Activated naive CD8-positive, alpha-beta T cell treated with anti-CD3 and anti-CD28 coated beads, Interleukin-2, amount 10 ng/mL, durations not matched to agents 7 days and 5 days (primary cell): ENCODE data around the gene GDF10. TPM values are rescaled to one million over a fixed set of nuclear protein-coding genes. Genes with fewer than 3 reads are reported as not detected.
A peak's percentile ranks its signal among the peaks of the same experiment; 100 is the strongest.

Experiments
- ATAC-seq: fragments of 150-1000 bp; cut with Tn5 transposase; one replicate; pipeline ENCODE4 v1.10.0; 2021; ENCODE audit warnings: low read depth, moderate library complexity
- POLR2A ChIA-PET: fragments of 350-600 bp; sonication (Branson Sonifier 250); formaldehyde crosslinking; loops from one replicate; lab custom pipeline; 2021; ENCODE audit warnings: antibody characterized with exemption; lab: Charles Lee
- DNase-seq: peaks from one replicate; pipeline ENCODE4 v3.0.0; 2021
- H3K27ac Mint-ChIP-seq: one replicate; pipeline ENCODE4 v1.8.0; 2022; ENCODE audit warnings: mild to moderate bottlenecking, mixed read lengths
- H3K27me3 Mint-ChIP-seq: one replicate; pipeline ENCODE4 v1.8.0; 2022; ENCODE audit warnings: mild to moderate bottlenecking, moderate library complexity, mixed read lengths
- H3K36me3 Mint-ChIP-seq: one replicate; pipeline ENCODE4 v1.8.0; 2021; ENCODE audit warnings: mild to moderate bottlenecking, mixed read lengths
- H3K4me1 Mint-ChIP-seq: one replicate; pipeline ENCODE4 v1.8.0; 2021; ENCODE audit warnings: mixed read lengths
- H3K4me3 Mint-ChIP-seq: one replicate; pipeline ENCODE4 v1.8.0; 2022; ENCODE audit warnings: mild to moderate bottlenecking, moderate library complexity, mixed read lengths
- H3K9me3 Mint-ChIP-seq: one replicate; pipeline ENCODE4 v1.8.0; 2021; ENCODE audit warnings: mixed read lengths
- total RNA-seq, 2 experiments: library from RNA; stranded (reverse); gene quantifications; one replicate each; pipeline ENCODE4 v1.2.3, GENCODE V29; 2021

Gene GDF10
- total RNA-seq, 2 experiments from 2014 or later = 0.11 TPM

- Mint-ChIP-seq H3K36me3 (no peaks in the 10 kb centered on the region), H3K27me3 (peaks cover 4% of the 10 kb centered on the region), H3K9me3 (no peaks in the 10 kb centered on the region), H3K4me3 (no peak overlapping the region), H3K27ac (no peak overlapping the region), H3K4me1 (peaks cover 22% of the 10 kb centered on the region)
- DNase-seq = no peak
- POLR2A ChIA-PET = interaction anchor here (0.5 kb wide), 1 partner anchor 121 kb away, joined by 7 read pairs; no protein-coding TSS in a partner anchor
- ATAC-seq = no peak
Observed at GRCh38 chr10:47288916-47289495, 11.0 kb upstream of the GDF10 start.

DNA sequence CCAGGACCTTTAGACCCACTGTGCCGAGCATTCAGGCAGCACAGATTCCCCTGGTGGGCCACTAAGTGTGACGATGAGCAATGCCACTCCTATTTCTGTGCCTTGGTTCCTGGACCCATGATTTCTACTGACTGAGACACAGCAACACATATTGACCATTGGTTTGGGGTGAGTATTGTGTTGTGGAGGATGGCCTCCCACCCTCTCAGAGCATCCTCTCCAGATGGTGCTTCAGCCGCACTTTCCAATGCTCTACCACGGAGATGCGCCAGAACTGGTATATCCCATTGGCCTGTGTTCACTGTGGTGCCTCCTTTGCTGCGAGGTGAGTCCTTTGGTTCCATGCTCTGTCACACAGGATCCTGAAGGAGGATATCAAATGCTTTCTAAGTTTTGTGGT is 10.1 kb upstream of the GDF10 start:
- POLR2A ChIA-PET = no interaction called here
- Mint-ChIP-seq H3K9me3 (no peaks in the 10 kb centered on the region), H3K4me1 (peaks cover 19% of the 10 kb centered on the region), H3K27ac (no peak overlapping the region), H3K27me3 (peaks cover 4% of the 10 kb centered on the region), H3K36me3 (no peaks in the 10 kb centered on the region), H3K4me3 (no peak overlapping the region)
- DNase-seq = no peak
- no peak for ATAC-seq

- H3K9me3 Mint-ChIP-seq = no peaks in the 10 kb centered on the region
- ATAC-seq (no peak), DNase-seq (no peak)
- no peak overlapping the region for H3K4me3 Mint-ChIP-seq
- peaks cover 7% of the 10 kb centered on the region for H3K27me3 Mint-ChIP-seq
- peaks cover 17% of the 10 kb centered on the region for H3K4me1 Mint-ChIP-seq
- H3K27ac Mint-ChIP-seq = no peak overlapping the region
- POLR2A ChIA-PET = no interaction called here
- no peaks in the 10 kb centered on the region for H3K36me3 Mint-ChIP-seq
Observed at GRCh38 chr10:47290338-47290737, 9.7 kb upstream of the GDF10 start.

- no peak for ATAC-seq
- POLR2A ChIA-PET = no interaction called here
- no peak for DNase-seq
- H3K27me3 Mint-ChIP-seq = peaks cover 15% of the 10 kb centered on the region
- no peak overlapping the region for H3K27ac Mint-ChIP-seq
- no peak overlapping the region for H3K4me3 Mint-ChIP-seq
- peaks cover 3% of the 10 kb centered on the region for H3K4me1 Mint-ChIP-seq
- no peaks in the 10 kb centered on the region for H3K36me3 Mint-ChIP-seq
- no peaks in the 10 kb centered on the region for H3K9me3 Mint-ChIP-seq
Observed at GRCh38 chr10:47291682-47292081, 8.3 kb upstream of the GDF10 start.

DNA sequence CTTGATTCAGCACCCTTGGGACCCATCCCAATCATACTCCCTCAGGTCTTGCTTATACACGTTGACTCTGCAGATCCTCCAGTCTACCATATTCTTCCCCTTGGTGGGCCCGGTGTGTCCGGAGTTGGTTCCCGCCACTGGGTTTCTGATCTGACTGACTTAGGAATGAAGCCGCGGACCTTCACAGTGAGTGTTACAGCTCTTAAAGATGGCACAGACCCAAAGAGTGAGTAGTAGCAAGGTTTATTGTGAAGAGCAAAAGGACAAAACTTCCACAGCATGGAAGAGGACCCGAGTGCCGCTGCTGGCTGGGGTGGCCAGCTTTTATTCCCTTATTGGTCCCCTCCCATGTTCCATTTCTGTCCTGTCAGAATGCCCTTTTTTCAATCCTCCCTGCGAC is 5.9 kb upstream of the GDF10 start:
- no peaks in the 10 kb centered on the region for H3K4me1 Mint-ChIP-seq
- H3K36me3 Mint-ChIP-seq = no peaks in the 10 kb centered on the region
- no peak overlapping the region for H3K27ac Mint-ChIP-seq
- peaks cover 35% of the 10 kb centered on the region for H3K27me3 Mint-ChIP-seq
- H3K9me3 Mint-ChIP-seq = no peaks in the 10 kb centered on the region
- POLR2A ChIA-PET = no interaction called here
- ATAC-seq (no peak), DNase-seq (no peak)
- H3K4me3 Mint-ChIP-seq = no peak overlapping the region

- peaks cover 39% of the 10 kb centered on the region for H3K27me3 Mint-ChIP-seq
- ATAC-seq (no peak), DNase-seq (no peak)
- no peak overlapping the region for H3K27ac Mint-ChIP-seq
- H3K36me3 Mint-ChIP-seq = no peaks in the 10 kb centered on the region
- no peak overlapping the region for H3K4me3 Mint-ChIP-seq
- no peaks in the 10 kb centered on the region for H3K9me3 Mint-ChIP-seq
- H3K4me1 Mint-ChIP-seq = no peaks in the 10 kb centered on the region
- POLR2A ChIA-PET = no interaction called here
Observed at GRCh38 chr10:47294501-47294900, 5.5 kb upstream of the GDF10 start.

DNA sequence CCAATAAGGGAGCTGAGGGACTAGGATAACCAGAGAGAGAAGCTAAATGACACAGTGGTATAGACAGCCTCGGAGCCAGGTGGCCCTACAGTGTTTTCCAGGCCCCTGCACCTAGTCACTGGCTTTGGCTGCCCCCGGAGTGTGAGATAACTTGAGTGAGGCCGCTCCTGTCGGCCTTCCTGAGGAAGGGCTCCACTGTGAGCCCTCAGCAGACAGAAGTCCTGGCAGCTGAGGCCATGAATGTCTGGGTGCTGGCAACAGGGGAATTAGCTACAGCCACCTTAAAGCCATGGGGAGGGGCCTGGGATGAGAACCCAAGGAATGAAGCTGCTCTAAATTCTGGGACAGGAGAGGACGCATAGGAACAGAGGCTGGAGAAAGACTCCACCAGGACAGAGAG is 4.6 kb upstream of the GDF10 start:
- Mint-ChIP-seq H3K9me3 (no peaks in the 10 kb centered on the region), H3K36me3 (no peaks in the 10 kb centered on the region), H3K27me3 (peaks cover 43% of the 10 kb centered on the region), H3K27ac (no peak overlapping the region), H3K4me3 (no peak overlapping the region), H3K4me1 (peaks cover 2% of the 10 kb centered on the region)
- ATAC-seq = no peak
- no peak for DNase-seq
- POLR2A ChIA-PET = no interaction called here

DNA sequence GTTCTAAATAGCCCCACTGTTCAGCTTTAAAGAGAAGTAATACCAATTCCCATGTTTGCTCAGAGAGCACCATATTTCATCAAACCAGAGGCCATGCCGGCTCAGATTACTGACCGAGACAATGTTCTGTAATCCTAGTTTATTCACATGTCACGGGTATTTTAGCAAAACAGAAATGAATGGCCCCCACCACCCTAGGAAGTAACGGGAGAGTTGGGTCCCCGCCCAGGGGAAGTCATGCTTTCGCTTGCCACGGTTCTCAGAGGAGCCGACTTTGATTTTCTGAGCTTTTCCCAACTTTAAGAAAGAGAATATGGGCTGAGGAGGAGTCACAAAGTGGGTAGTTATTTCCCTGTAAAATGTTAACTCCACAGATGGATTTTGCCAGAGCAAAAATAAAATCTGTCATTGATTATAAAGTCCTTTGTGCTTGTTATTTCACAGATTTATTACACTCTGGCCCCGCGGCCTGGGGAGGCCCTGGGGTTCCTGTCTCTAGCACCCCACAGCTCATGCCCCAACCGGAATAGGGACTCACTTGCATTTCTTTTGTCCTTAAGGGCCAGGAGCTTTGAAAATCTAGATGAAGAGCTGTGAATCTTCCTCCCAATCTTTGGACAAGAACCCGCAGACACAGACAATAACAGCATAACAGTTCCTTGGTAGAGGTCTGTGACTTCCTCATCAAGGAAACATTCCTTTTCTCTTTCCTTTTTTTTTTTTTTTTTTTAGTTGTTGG is 3.7 kb upstream of the GDF10 start:
- no peak overlapping the region for H3K27ac Mint-ChIP-seq
- peaks cover 2% of the 10 kb centered on the region for H3K36me3 Mint-ChIP-seq
- H3K4me1 Mint-ChIP-seq = peaks cover 6% of the 10 kb centered on the region
- POLR2A ChIA-PET = no interaction called here
- DNase-seq = no peak
- no peak for ATAC-seq
- no peak overlapping the region for H3K4me3 Mint-ChIP-seq
- H3K9me3 Mint-ChIP-seq = no peaks in the 10 kb centered on the region
- peaks cover 51% of the 10 kb centered on the region for H3K27me3 Mint-ChIP-seq

DNA sequence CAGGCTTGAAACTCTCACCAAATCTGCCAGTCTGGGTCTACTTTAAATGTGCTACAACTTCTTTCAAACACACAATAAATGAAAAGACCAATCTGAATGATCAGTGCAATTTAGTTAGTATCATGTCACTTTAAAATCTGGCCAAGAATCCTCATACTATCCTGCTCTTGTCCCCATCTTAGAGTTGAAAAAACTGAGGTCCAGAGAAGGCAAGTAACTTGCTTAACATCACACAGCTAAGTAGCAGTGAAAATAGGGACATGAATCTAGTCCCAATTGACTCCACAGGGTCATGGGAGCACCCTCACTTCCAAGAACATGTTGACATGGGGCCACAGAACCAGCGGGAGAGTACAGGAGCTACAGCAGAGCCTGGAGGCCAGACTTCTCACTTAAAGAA is 3.1 kb upstream of the GDF10 start:
- ATAC-seq = no peak
- peaks cover 53% of the 10 kb centered on the region for H3K27me3 Mint-ChIP-seq
- H3K36me3 Mint-ChIP-seq = peaks cover 2% of the 10 kb centered on the region
- no peak overlapping the region for H3K4me3 Mint-ChIP-seq
- no peaks in the 10 kb centered on the region for H3K9me3 Mint-ChIP-seq
- no peak for DNase-seq
- POLR2A ChIA-PET = interaction anchor here (0.6 kb wide), 1 partner anchor 24 kb away, joined by 3 read pairs; no protein-coding TSS in a partner anchor
- H3K4me1 Mint-ChIP-seq = peaks cover 6% of the 10 kb centered on the region
- no peak overlapping the region for H3K27ac Mint-ChIP-seq

DNA sequence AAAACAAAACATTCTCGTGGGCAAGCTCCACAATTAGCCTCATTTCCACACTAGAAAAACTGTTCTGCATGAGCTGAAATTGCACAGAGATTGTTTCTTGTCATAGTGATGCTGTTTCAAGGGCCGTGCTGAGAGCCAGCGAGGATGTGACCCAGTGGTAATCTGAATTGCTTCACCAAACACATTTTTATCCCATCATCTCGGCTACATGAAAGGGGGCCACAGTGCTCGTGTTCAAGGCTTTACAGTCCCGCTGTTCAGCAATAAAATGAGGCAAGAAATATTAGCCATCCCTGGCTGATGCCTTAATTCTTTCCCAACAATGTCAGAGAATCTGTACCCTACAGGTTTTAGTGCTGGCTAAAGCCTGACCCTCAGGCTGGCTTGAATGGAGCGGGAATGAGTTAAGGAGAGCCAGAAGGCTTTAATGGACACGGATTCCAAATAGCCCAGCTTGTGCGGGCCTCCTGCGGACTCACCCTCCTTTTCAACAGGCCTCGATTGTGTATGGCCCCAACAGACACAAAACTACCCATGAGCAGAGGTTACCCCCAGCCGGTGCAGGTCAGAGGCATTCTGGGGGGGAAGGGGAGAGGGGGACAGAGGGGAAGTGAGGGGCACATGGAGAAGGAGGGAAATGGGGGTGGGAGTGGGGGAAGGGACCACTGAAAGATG is 2.0 kb upstream of the GDF10 start:
- Mint-ChIP-seq H3K9me3 (no peaks in the 10 kb centered on the region), H3K36me3 (peaks cover 2% of the 10 kb centered on the region), H3K4me3 (no peak overlapping the region), H3K27me3 (peaks cover 53% of the 10 kb centered on the region), H3K27ac (no peak overlapping the region), H3K4me1 (peaks cover 6% of the 10 kb centered on the region)
- POLR2A ChIA-PET = interaction anchor here (0.7 kb wide), 1 partner anchor 21 kb away, joined by 3 read pairs; no protein-coding TSS in a partner anchor
- no peak for ATAC-seq
- DNase-seq = no peak

DNA sequence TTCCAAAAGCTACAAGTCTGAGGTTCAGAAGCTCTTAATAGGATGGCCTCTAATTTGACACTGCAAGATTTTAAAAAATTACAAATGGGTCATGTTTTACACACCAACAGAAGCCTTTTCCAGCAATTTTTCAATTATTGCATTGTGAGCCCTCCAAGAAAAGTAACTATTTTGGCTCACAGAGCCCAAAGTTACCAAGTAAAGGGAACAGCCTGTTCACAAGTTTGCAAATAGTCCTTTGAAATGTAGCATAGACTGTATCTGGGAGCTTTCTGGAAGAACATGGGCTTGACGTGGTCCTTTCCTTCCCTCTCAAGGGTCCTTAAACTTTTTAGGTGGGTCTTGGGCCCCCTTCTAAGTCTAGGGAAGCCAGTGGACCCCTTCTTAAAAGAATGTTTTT is 1.3 kb upstream of the GDF10 start:
- Mint-ChIP-seq H3K36me3 (peaks cover 2% of the 10 kb centered on the region), H3K27ac (no peak overlapping the region), H3K4me3 (no peak overlapping the region), H3K27me3 (peaks cover 53% of the 10 kb centered on the region), H3K4me1 (peaks cover 6% of the 10 kb centered on the region), H3K9me3 (no peaks in the 10 kb centered on the region)
- ATAC-seq (no peak), DNase-seq (no peak)
- POLR2A ChIA-PET = interaction anchor here (0.7 kb wide), 1 partner anchor 20 kb away, joined by 3 read pairs; no protein-coding TSS in a partner anchor

DNA sequence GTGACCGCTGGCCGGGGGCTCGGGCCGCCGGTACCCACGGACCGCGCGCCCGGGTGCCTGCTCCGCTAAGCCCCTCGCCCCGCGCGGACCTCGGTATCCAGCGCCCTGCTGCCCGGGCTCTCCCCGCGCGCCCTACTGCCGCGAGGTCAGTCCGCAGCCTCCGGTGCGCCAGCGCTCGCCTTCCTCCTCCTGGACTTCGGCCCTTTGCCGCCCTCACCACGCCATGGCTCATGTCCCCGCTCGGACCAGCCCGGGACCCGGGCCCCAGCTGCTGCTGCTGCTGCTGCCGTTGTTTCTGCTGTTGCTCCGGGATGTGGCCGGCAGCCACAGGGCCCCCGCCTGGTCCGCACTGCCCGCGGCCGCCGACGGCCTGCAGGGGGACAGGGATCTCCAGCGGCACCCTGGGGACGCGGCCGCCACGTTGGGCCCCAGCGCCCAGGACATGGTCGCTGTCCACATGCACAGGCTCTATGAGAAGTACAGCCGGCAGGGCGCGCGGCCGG is 483 bp downstream of the GDF10 start:
- Mint-ChIP-seq H3K36me3 (peaks cover 2% of the 10 kb centered on the region), H3K27me3 (peaks cover 51% of the 10 kb centered on the region), H3K4me1 (peaks cover 6% of the 10 kb centered on the region), H3K9me3 (no peaks in the 10 kb centered on the region), H3K27ac (no peak overlapping the region), H3K4me3 (peak overlapping the region; percentile 64)
- POLR2A ChIA-PET = no interaction called here
- DNase-seq (no peak), ATAC-seq (peak; percentile 21)

- Mint-ChIP-seq H3K27me3 (peaks cover 41% of the 10 kb centered on the region), H3K9me3 (no peaks in the 10 kb centered on the region), H3K27ac (no peak overlapping the region), H3K36me3 (peaks cover 2% of the 10 kb centered on the region), H3K4me1 (peaks cover 6% of the 10 kb centered on the region), H3K4me3 (no peak overlapping the region)
- DNase-seq = no peak
- no peak for ATAC-seq
- POLR2A ChIA-PET = interaction anchor here (1.0 kb wide), 1 partner anchor 10 kb away, joined by 3 read pairs; no protein-coding TSS in a partner anchor
Observed at GRCh38 chr10:47301833-47302232, 1.8 kb downstream of the GDF10 start.
